NCI-H1436 treated with DMSO at 0.1 percent for 48 hours (cell line): ENCODE measurements around the gene EXOC4.
A peak's percentile ranks its signal among the peaks of the same experiment; 100 is the strongest.

ENCODE experiments used
- DNase-seq: peaks from one replicate; lab custom pipeline; 2025; lab: John Stamatoyannopoulos, UW

The EXOC4 gene

DNA sequence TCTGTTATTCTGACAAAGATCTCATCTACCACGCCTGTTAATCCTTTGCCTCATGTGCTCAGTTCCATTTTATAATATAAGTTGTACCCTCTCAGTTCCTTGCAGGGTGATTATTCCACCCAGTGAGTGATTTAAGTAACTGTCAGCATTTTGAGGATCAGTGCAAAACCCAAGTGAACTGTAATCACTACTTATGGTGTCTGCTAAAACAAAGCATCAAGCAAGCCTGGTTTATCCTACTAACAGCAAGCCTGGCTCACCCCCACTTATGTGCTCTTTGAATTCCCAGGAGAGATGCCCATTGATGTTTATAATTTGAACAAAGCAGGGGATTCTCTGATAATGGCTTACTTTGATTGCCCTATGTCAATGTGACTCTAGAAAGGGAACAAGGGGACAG lies 687.5 kb downstream of the EXOC4 start:
- DNase-seq: peak; percentile 49

DNA sequence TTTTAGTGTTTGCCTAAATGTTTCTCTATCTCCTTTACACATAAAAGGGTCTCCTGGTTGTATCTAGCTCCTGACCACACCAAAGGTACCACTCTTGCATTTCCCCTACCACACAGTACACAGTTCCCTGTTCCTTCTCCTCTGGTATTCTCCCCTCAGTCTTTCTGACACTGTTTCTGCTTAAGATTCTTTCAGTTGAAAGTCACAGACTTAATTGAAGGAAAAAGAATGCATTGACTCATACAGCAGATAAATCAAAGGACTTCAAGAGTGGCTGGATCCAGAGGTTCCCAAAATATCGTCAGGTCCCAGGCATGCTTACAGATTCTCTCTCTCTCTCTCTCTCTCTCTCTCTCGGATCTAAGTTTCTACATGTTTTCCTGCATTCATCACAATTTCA lies 688.6 kb downstream of the EXOC4 start:
- no peak for DNase-seq

DNA sequence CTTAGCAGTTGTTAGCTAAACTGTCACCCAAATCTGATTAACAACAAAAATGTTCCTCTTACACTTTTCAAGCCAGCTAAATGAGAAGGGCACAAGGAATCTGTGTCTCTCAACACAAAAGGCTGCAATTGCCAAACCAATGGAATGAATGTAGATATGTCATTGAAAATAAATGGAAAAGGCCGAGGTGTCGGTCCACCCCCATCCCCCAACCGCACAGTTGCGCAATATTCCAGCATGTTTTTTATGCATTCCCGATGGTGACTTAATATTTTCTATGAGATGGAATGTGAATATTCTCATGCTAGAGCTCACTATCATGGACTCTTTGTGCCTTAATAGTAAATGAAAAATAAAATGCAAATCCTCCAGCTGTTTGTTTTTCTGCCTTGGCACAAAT lies 692.6 kb downstream of the EXOC4 start:
- no peak for DNase-seq

DNA sequence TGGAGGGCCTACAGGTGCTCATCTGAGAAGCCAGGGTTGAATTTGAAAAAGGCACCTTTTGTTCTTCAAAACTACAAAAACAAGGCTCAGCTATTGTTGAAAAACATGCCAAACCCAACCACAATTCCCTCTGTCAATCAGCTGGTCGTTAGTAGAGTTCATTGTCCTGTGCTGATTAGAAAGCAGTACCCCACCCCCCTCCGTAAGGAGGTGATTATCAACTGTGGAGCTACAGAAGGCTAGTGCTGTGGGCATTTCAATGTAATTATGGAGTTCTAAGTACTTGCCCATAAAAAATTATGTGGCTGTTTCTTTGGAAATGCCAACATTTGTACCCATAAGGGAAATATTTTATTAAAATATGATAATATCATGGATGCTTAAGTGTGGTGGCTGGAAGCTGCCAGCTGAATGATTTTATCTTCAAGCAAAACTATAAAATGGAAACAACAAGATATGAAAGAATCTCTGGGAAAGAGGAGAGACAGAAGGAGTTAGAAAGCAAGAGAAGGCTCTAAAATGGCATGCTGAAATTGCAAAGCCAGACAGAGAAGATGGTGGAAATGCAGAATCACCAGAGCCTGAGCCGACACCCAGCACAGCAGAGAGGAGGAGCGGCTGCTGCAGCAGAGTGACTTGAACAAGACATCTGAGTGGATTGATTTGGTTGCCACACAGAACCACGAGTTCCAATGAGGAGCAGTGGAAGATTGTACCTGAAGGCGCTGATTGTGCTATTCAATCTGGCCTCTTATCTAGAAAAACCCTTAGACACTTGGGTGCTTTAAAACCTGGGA lies 694.8 kb downstream of the EXOC4 start:
- DNase-seq: no peak

DNA sequence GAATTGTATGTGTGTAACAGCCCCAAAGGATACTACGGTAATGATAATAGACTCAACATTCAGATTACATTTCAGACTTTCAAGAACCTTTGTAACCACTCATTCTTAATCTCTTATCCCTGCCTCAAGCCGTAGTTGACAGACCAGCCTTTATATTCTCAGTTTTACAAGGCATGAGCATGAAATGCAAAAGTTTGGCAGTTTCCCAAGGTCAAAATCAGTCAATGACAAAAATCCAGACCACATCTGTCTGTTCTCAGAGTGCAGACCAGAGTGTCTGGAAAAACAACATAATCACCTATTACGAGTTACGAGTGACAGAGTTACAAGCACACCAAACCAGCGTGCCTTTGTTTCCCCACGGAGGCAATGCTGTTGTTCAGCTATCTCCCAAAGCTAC lies 695.7 kb downstream of the EXOC4 start:
- no peak for DNase-seq

DNA sequence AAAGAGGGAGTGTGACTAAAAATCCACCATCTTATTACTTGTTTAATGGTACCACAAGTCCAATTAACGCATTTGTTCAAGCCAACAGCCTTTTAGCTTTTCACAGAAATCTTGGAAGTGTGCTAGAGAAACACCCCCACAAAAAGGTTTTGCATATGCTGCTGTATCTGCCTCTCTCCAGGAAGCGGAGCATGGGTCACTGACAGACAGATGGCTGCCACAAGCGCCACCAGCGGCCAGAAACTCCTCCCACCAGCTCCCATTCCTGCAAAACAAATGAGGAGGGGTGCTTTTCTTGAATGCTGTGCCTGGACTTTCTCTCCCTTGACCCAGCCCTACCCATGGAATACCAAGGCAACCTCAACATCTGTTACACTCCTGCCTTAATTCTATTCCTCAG lies 698.0 kb downstream of the EXOC4 start:
- no peak for DNase-seq

DNA sequence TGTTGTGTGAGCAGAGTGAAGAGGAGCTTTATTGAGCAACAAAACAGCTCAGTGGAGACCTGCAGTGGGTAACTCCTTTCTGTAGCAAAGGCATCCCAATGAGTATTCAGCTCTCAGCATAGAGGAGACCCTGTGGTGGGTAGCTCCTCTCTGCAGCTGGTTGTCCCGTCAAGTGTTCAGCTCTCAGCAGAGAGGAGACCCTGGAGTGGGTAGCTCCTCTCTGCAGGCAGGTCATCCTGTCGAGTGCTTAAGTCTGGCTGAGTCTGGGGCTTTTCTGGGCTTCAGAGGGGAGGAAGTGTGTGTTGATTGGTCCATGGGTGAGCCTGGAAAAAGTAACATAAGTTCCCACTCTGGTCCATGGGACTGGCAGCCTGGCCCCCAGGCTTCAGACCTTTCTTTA lies 702.3 kb downstream of the EXOC4 start:
- DNase-seq: no peak

DNA sequence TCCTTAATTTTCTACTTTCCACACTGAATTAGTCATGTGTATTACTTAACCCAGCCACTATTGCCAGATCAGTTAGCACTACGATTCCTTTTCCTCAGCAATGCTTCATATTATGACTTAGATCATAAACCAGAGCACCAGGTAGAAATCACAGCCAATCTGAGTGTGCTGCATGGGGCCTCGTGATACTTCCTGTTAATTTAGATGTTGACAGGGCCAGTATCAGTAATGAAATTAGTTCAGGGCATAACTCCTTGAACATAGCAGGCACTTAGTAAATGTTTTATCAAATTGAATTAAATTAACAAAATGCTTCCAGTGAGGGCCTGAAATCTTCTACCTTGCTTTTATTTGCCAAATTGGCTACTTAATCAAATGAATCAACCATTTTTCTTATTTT lies 705.0 kb downstream of the EXOC4 start:
- no peak for DNase-seq

DNA sequence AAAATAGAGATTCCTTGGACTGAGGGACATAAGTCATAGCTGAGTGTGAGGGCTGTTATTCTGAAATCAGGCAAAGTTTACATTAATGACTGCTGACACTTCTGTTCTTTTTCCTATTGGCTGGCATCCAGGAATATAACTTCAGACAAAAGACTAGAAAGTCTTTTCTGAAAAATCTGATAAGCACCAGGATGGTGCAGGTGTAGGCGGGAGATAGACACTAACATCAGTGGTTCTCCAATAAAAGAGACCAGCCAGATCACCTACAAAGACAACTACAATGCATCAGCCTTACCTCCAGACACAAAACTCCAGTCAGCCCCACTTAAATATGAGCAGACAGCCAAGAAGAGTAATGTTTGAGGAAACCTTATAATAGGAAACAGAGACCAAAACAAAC lies 705.9 kb downstream of the EXOC4 start:
- DNase-seq: no peak

DNA sequence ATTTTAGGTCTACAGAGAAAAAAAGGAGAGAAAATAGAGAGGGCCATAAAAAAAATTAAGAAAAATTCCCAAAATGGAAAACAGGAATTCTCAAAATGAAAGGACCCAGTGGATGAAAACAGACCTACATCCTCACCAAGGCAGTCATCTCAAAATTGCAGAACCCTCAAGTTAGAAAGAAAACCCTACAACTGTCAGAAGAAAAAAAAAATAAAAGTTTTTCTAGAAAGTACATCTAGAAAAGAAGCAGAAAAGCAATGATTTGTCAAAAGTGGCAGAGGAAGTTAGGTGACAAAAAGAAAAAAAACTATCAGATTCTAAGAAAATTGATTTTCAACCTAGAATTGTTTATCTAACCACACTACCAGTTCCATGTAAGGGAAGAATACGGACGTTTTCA lies 706.6 kb downstream of the EXOC4 start:
- DNase-seq: no peak

DNA sequence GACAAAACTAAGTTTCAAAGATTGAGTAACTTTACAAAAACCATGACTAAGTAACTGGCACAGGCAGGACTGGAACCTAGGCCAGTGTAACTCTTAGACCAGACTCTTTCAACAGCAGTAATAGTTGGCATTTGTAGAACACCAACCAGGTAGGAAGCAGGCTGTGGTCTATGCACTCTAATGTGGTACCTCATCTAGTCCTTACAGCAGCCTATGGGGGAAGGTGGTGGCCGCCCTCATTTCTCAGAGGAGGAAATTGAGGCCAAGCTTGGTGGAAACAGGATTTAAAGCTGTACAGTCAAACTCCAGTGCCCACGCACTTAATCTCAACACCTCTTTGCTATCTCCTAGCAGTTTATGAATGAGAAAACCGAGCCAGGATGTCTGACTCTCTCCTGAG lies 708.8 kb downstream of the EXOC4 start:
- no peak for DNase-seq

DNA sequence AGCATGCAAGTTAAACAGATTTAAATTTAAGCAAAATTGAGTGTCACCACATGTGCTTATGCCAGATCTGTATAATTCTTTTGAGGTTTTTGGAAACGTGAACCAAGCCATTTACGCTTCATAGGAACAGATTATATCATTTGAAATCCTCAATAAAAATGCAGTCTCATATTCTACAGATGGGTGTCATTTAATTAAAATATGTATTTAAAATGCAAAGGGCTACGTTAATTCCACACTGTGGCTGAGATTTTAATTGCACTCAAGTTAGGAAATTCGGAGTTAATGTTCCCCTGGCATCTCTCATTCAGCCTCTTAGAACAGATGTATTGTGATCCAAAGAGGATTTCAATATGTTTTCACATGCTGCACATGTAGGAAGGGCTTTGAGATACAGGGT lies 709.8 kb downstream of the EXOC4 start:
- DNase-seq: no peak

DNA sequence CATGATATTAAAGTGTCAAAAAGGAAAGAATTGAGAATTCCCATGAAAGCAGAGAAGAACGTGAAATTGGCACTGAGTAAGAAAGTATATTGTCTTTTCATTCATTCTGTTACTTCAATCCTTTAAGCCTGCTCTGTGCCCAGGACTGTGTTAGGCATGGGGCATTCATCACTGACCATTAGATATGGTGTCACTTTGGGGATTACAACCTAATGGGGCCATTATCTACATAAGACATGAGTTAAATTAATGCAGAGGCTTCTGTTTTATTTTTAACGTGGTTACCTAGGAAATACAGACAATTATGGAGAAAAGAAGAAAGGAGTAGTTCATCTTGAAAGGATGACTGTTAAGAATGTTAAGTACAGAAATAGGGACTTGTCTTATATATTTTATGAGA lies 710.8 kb downstream of the EXOC4 start:
- no peak for DNase-seq

DNA sequence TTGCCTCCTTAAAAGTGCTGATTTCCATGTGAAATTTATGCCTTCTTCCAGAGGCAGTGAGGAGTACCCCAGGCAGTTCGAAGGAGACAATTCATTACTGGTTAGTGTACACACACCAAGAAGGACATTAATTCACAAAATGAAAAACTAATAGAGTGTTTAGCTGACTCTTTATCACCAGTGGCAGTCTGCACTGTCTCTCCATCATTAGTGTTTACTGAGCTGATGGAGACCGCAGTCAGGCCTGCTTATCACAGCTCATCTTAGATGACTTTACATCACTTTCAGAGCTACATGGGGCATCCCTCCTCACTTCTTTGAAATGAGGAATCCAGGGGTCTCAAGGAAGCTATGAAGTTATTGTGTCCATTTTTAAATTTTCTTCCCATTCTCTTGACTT lies 718.7 kb downstream of the EXOC4 start:
- DNase-seq: no peak

DNA sequence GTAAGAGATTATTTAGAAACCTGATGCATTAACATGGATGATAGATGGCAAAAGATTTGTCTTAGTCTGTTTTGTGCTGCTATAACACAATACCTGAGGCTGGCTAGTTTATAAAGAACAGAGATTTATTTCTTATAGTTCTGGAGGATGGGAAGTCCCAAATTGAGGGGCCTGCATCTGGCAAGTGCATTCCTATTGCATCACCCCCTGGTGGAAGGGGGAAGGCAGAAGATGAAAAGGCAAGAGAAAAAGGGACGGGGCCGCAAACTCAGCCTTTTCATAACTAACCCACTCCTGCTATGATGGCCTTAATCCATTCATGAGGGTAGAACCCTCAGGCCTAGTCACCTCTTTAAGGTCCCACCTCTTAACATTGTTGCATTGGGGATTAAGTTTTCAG lies 720.8 kb downstream of the EXOC4 start:
- no peak for DNase-seq

DNA sequence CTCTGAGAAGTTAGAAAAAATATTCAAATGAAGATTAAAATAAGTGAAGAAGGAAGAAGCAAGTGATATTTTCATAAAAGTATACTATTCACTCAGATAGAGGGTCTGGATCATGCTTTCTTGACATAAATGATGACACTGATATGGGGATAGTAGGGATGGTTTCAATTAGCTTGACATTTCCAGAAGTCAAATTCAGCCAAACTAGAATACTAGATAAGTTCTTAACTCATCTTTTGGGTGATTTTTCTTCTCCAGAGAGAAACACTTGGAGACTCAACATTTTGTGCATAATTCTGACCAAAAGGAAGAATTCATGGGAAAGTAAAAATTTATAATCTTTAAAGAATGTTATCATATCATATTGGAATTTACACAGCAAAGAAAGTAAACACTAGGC lies 722.3 kb downstream of the EXOC4 start:
- no peak for DNase-seq

DNA sequence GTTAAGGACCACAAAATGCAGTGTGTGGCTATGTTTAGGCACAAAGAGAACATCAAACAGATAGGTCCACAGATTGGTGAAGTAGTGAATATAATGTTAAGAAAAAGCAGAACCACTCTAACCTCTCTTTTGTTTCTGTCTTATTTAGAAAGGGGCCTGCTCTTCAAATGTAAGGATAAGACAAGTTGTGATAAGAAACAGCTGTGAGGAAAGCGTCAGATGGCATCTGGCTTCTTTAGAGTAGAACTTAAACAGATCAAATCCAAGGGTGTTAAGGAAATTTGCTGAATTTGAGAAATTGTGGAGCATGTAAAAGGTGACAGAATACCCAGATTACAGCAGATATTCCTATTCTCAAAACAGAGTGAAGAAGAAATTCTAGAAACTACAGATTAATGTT lies 723.3 kb downstream of the EXOC4 start:
- DNase-seq: no peak

DNA sequence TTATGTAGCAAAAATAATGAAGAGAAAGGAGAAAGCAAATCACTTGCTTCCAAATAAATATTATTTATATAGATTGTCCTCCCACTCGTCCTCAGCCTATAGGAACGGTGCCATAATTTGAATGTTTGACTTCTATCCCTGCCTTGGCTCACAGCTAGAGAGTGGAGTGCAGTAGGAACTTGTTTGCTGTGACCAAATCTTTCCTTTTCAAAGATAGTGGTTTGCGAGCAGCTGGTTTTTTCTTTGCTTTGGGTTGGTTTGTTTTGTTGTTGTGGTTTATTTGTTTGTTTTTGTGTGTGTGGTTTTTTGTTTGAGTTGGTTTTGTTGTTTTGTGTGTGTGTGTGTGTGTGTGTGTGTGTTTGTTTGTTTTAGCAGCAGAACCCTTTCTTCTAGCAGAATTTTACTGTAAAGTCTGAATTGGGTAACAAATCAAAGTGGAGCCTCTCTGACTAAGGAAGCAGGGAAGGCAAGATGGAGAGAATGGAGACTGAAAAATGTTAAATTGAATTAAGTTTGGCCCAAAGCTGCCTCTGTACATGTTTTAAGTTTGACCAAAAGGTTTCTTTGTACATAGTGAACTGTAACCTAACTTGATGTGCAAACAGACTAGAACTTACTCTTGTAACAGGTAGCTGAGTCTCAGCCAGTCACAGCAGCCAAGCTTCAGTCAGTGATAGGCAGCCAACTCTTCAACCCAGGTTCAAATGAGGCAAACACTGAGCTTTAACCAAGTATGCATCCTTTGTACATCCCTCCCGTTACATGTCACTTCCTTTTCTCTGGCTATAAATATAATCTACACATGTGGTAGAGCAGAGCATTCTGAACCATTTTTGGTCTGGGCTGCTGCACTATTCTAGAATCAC lies 724.8 kb downstream of the EXOC4 start:
- no peak for DNase-seq

DNA sequence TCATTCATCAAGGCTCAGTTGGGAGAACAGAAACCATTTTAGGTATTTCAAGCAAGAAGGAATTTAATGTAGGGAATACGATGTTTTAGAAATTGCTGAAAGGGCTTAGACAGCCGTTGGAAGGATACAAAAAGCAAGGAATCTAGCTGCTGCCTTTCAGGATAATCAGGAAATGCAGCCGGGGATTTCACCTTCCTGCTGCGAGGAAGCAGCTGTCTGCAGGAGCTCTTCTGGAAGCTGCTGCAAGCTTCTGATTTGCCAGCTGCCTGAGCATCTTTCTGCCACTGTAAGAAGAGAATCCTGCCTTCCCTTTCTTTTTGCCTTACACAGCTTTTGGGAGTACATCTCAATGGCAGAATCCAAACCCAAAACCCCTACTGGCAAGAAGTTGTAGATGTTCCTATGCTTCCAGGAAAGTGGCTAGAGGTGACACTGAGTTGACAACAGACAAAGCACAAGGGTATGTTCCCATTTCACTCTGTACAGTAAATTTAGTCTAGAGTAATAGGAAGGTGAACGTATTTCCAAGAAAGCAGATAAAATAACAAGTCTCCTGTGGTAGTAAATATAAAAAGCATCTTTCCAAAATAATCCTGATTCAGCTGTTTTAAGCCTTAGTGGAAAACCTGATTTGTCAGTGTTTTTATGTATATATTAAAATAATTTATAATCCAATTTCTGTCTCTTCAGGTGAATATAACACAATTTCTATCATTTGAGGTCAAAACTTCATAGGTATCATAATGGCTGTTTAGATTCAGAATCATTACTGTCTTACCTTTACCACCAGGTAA lies 725.8 kb downstream of the EXOC4 start:
- no peak for DNase-seq

DNA sequence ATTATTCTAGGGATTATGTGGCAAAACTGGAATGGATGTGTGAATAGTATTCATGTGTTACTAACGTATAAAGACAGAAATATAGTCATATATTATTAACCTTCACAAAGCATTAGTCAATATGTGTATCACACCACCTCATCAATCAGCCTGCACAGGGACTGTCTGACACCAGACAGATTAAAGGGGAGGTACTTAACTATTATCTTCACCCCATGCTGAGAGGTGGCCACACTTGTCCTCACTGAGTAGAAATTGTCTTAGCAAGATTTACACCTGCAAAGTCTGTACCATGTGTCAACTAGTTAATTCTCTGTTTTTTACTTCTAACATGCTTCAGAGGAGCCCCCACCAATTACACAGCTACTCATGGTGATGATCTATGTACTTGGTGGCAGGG lies 727.9 kb downstream of the EXOC4 start:
- DNase-seq: no peak

DNA sequence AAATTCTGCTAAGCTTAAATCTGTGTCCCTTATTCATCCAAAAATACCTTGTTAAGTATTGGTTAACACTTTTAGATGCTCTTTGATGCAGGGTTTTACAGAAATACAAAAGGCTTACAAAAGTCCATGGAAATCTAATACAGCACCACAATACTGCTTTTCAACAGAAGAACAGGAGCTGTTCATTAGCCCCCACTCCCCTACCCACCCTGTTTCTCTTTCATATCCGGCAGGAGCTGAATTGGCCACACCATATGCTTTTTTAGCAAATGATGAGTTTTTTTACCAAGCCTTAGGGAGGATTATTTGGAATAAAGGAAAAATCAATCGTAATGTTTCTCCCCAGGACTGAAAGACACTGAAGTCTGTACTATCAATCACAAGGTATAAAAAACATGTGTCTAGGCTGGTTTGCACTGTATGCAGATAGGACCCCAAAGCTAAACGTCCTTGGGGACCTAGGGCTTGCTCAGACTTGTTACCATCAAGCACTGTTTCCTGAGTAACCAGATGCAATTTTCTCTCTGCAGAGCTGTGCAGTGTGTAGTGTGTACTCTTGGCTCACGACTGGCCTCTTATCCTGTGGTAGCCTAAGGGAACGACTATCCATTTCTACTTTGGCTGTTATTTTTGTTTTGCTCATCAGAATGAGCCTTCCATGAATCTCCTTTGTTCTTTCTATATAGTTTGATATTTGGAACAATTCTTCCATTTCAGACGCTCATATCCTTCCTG lies 731.0 kb downstream of the EXOC4 start:
- DNase-seq: peak; percentile 84

DNA sequence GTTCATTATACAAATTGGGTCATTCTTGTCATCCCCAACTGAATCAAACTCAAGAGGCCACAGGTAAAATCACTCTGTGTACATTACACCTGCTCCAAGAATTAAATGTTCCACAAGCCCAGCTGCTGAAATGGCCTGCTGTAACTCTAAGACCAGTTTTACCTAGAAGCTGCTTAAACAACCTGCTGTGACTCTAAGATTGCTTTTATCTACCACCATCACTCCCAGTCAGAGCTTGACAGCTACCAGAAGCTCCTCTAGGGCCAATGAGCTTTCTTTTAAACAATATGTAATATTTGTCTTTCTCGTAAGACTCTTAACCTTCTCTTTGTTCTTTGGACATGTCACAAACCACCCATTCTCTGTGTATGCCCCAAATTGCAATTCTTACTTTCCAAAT lies 732.4 kb downstream of the EXOC4 start:
- DNase-seq: no peak
